OCI-LY1 (cell line): ENCODE measurements around the gene AP1M1.

ENCODE experiments used
- EZH2 ChIP-seq: fragments of 200-600 bp; sonication (generic), shearing (Covaris generic); IDR thresholded peaks from 2 replicates; pipeline ENCODE4 v1.8.0; 2017; ENCODE audit warnings: borderline replicate concordance, mixed run types, mild to moderate bottlenecking, antibody characterized with exemption, low read length, moderate library complexity, mixed read lengths
- TF ChIP-seq, protein P1 (sequence below): fragments of 200-600 bp; sonication (generic), shearing (Covaris generic); IDR thresholded peaks from 2 replicates; pipeline ENCODE4 v1.5.1; 2017; ENCODE audit warnings: mild to moderate bottlenecking, antibody characterized with exemption, low read length, moderate library complexity, mixed read lengths

DNA sequence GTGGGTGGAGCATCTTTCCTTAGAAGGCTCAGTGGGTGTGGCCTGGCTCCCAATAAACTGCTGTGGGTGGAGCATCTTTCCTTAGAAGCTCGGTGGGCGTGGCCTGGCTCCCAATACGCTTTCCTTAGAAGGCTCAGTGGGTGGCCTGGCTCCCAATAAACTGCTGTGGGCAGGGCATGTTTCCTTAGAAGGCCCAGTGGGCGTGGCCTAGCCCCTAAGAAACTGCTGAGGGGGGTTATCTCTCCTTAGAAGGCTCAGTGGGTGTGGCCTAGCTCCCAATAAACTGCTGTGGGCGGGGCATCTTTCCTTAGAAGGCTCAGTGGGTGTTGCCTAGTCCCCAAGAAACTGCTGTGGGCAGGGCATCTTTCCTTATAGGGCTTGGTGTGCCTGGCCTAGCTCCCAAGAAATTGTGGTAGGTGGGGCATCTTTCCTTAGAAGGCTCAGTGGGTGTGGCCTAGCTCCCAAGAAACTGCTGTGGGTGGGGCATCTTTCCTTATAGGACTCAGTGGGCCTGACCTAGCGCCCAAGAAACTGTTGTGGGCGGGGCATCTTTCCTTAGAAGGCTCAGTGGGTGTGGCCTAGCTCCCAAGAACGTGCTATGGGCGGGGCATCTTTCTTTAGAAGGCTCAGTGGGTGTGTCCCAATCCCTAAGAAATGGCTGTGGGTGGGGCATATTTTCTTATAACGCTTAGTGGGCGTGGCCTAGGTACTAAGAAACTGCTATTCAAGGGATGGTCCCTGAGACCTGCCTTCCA, 44.0 kb upstream of the AP1M1 start:
- TF ChIP-seq, protein P1, sequence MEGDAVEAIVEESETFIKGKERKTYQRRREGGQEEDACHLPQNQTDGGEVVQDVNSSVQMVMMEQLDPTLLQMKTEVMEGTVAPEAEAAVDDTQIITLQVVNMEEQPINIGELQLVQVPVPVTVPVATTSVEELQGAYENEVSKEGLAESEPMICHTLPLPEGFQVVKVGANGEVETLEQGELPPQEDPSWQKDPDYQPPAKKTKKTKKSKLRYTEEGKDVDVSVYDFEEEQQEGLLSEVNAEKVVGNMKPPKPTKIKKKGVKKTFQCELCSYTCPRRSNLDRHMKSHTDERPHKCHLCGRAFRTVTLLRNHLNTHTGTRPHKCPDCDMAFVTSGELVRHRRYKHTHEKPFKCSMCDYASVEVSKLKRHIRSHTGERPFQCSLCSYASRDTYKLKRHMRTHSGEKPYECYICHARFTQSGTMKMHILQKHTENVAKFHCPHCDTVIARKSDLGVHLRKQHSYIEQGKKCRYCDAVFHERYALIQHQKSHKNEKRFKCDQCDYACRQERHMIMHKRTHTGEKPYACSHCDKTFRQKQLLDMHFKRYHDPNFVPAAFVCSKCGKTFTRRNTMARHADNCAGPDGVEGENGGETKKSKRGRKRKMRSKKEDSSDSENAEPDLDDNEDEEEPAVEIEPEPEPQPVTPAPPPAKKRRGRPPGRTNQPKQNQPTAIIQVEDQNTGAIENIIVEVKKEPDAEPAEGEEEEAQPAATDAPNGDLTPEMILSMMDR: no peak
- no peak for TF ChIP-seq EZH2
